Activated CD8-positive, alpha-beta memory T cell treated with anti-CD3 and anti-CD28 coated beads for 4 hours (primary cell): Measurements from ENCODE around the gene HSPBP1.

ENCODE experiments used
- DNase-seq, 2 donors: peaks; one replicate each; pipeline ENCODE4 v3.0.0-alpha.2; 2020; ENCODE audit warnings: low read depth in 2 of 2

HSPBP1 gene

DNA sequence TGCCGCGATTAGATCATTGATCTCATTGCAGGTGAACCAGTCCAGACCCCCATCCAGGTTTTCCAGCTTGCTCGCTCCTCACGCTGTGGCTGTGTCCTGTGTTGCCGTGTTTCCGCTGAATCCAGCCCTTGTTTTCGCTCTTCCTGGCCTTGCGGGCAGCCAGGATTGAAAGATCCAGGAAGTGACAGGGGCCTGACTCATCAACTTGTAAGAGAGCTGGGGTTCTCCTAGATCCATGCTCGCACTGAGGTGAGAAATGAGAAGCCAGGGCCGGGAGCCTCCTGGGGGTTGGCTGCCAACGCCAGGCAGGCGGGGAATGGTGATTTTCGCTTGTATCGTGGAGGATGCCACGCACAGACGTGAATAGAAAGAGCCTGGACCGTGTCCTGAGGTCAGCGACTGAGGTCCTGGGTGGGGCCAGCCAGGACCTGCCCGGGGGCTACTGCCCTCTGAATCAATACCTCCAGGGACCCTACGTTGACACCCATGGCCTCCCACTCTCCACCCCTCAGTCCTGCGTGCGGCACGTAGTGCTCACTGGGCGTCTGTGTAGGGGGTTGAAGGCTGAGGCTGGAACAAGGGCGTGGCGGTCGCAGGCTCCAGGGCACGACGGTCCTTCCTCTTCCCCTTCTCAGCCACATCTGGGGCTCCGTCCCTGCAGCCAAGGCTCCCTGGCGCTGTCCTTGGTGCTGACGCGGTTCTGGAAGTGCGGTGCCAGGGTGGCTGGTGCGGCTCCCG, 63.3 kb downstream of the HSPBP1 start:
- no peak for DNase-seq

DNA sequence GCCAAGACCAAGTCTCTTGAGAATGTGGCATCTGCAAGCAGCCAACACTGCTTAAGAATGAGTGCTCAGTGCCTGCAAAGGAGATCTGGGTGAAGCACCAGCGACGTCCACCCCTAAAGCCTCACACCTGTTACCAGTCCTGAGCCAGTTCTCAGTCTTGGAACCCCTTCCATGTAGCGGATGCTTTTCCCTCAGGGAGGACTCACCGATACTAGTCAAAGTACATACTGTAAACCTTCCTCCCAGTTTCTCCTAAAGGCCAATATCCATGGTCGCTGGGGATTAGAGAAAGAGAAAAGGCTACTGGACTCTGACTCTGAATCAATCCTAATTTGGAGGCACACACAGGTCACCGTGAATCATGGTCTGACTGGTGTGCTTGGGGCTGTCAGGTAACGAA, 66.4 kb downstream of the HSPBP1 start:
- DNase-seq, result no peak

DNA sequence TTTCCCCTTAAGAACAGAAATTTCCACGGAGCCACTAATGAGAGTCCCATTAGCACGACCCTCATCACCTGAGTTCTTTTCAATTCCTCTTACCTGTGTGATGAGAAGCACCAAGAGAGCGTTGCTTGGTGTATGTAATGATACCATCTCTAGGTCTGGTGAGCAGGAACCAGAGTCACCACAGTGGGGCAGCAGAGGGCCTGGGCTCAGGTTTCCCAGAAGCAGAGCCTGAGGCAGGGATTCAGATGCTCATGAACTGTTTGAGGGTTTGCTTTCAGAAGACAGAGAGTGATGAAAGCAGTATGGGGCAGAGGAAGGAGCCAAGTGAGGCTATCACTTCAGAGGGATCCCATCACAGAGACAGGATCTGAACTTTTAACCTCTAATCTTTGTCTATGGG, 67.5 kb downstream of the HSPBP1 start:
- no peak for DNase-seq
